Retinal pigment epithelial cell (primary cell): Measurements from ENCODE around the gene DISP3.

Experiments used
- DNase-seq: peaks from one replicate; pipeline ENCODE4 v3.0.0-alpha.2; 2010; ENCODE audit warnings: low read depth
- H3K4me3 ChIP-seq: 2 replicates; pipeline ENCODE4 v1.5.1; 2011; ENCODE audit warnings: mild to moderate bottlenecking, low read length, control low read depth, moderate library complexity
- TF ChIP-seq, protein P1 (sequence below): conservative IDR thresholded peaks from 2 replicates; pipeline ENCODE4 v1.5.1; 2011; ENCODE audit warnings: low read depth, low read length, control low read depth, inconsistent platforms

DISP3 gene

DNA sequence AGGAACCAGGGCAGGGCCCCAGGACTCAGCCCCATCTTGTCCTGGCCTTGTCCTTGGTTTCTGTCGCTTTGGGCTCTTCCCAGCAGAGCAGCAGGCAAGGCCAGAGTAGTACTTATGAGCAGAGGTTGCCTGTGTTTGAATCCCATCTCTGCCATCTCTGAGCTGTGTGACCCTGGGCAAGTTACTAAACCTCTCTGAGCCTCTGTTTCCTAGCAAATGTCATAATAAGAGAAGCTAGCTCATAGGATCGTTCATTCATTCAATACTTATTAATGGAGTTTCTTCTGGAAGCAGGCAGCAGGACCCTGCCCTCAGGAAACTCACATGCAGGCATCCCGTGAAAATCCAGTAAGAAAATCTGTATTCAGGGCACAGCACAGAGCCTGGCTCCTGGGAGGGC is 91.0 kb downstream of the DISP3 start:
- TF ChIP-seq, protein P1, sequence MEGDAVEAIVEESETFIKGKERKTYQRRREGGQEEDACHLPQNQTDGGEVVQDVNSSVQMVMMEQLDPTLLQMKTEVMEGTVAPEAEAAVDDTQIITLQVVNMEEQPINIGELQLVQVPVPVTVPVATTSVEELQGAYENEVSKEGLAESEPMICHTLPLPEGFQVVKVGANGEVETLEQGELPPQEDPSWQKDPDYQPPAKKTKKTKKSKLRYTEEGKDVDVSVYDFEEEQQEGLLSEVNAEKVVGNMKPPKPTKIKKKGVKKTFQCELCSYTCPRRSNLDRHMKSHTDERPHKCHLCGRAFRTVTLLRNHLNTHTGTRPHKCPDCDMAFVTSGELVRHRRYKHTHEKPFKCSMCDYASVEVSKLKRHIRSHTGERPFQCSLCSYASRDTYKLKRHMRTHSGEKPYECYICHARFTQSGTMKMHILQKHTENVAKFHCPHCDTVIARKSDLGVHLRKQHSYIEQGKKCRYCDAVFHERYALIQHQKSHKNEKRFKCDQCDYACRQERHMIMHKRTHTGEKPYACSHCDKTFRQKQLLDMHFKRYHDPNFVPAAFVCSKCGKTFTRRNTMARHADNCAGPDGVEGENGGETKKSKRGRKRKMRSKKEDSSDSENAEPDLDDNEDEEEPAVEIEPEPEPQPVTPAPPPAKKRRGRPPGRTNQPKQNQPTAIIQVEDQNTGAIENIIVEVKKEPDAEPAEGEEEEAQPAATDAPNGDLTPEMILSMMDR = no peak
- DNase-seq = no peak
- no peak overlapping the region for H3K4me3 ChIP-seq

DNA sequence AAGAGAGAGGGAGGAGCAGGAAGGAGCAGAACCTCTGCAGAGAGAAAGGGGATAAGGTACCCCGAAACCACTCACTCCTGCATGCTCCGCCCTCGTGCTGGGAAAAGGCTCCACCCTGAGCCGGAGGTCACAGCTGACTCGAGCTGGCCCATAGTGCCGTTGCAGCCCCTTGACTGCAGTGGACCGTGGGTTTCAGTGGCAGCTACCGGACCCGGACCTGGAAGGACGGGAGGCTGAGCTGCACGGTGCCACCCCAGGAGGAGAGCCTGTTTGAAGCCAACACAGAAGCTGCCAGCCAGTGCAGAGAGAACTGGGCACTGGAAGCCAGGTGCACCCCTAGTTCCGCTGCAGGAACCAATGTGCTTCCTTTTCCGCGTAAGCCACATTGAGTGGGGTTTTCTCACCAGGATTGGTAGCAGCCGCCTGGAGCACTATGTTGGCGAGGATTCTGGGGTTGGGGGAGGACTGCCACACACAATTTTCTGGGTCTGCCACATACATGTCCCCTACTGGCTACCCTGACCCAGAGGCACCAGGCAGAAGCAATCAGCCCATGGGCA is 91.9 kb downstream of the DISP3 start:
- no peak overlapping the region for H3K4me3 ChIP-seq
- TF ChIP-seq, protein P1 = no peak
- DNase-seq = no peak

DNA sequence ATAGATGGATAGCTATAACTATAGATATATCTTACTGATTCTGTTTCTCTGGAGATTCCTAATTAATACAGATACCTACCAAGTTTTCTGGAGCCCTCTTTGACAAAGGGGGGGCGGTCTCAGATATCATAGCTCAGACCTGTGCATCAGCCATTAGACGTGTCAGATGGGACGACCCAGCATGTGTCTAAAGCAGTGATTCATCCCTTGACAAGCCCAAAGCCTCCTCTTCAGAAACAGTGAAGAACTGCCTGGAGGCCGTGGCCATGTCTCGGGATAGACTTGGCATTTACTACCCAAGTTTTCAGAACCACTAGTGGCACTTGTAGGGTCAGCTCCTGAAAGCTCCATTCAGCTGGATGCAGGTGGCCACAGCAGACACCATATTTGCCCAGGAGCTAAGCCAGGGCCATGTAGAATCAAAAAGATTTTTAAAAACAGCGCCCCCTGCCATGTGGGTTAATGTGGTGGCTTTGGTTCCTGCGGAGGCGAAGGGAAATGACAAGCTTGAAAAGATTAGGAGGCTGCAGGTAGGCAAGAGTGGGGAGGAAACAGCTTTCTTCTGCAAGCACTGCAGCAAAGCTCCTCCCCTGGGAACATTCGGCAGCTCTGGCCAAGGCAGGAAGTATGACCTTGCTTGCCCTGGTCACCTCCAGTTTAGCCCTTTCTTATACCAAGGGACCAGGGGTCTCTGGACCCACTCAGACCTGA is 93.1 kb downstream of the DISP3 start:
- H3K4me3 ChIP-seq = no peak overlapping the region
- no peak for DNase-seq
- TF ChIP-seq, protein P1 = peak; percentile 29

DNA sequence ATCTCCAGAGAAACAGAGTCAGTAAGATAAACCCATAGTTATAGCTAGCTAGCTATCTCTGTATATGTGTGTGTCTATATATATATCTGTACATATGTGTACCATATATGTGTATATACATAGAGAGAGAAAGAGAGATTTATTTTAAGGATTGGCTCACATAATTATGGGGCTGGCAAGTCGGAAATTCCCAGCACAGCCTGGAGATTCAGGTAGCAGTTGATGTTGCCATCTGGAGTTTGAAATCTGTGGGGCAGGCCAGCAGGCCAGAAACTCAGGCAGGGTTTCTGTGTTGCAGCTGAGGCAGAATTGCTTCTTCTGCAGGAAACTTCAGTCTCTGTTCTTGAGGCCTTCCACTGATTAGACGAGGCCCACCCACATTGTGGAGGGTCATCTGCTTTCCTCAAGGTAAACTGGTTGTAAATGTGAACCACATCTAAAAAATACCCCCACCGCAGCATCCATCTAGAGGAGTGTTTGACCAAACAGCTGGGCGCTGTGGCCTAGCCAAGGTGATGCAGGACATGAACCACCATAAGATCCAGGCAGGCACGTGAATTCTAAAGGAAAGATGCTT is 94.2 kb downstream of the DISP3 start:
- DNase-seq = no peak
- TF ChIP-seq, protein P1 = no peak
- no peak overlapping the region for H3K4me3 ChIP-seq

DNA sequence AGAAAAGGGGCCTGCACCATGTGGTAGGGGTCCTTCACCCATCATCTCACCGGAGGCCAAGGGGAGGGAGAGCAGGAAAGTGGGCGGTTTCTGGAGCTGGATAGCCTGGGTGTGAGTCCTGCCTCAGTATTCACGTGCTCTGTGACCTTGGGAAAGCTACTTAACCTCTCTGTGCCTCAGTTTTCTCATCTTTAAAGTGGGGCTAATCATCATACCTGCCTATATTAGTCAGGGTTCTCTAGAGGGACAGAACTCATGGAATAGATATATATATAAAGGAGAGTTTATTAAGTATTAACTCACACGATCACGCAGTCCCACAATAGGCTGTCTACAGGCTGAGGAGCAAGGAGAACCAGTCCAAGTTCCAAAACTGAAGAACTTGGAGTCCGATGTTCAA is 96.6 kb downstream of the DISP3 start:
- DNase-seq = no peak
- no peak overlapping the region for H3K4me3 ChIP-seq
- TF ChIP-seq, protein P1 = no peak

DNA sequence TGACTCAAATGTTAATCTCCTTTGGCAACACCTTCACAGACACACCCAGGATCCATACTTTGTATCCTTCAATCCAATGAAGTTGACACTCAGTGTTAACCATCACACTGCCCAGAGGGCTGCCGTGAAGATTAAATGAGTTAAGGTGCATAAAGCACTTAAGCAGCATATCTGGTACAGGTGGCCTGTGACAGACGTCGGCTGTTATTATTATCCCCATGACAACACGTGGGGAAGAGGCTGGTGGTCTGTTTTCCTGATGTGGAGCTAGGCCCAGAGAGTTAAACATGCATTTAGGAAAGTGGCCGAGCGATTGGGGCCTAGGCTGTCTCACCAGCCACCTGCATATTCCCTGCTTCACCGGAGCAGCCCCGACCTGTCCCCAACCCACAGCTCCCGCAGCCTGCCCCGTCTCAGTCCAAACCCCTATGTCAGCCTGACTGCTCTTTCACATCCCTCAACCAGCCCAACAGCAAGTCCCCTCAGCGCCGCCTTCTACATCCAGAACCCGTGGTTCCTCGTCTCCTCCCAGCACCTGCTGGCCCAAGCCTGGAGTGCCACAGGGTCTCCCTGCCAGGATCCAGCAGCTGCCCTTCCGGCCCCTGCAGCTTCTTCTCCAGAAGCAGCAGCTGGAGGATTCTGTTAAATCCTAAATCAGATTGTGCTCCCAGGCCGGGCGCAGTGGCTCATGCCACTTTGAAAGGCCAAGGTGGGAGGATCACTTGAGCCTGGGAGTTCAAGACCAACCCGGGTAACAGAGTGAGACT is 97.3 kb downstream of the DISP3 start:
- TF ChIP-seq, protein P1 = no peak
- H3K4me3 ChIP-seq = no peak overlapping the region
- no peak for DNase-seq

DNA sequence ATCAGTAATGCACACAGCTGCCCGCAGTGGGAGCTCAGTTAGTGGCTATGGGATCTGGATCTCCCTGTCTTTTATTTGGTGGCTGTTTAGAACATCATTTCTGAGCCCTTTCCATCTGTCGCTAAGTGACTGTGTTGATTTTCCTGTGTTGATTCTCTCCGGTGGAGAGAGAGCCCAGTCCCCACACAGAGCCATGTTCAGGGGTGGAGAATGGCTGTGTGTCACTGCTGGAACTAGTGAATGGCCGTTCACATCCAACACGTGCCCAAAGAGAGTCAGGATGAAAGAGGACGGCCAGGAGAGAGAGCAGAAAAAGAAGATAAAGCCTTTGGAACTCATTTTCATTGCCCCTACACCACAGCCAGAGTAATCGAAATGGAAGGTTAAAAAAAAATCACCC is 99.0 kb downstream of the DISP3 start:
- no peak for DNase-seq
- H3K4me3 ChIP-seq = no peak overlapping the region
- TF ChIP-seq, protein P1 = no peak
